GM21423 (cell line): ENCODE data around the gene GOLGA3.
A peak's percentile ranks its signal among the peaks of the same experiment; 100 is the strongest.
"Not testable (repeated sequence)": the region's sequence is repeated elsewhere in the genome, so short reads cannot be mapped to it uniquely, and the experiment has no call there.

ENCODE experiments used
- ATAC-seq: cut with Tn5 transposase; IDR thresholded peaks from one replicate; pipeline ENCODE4 v1.9.1; 2021; ENCODE audit warnings: mild to moderate bottlenecking, moderate library complexity; ENCODE audit not compliant: unreplicated experiment

GOLGA3 gene

DNA sequence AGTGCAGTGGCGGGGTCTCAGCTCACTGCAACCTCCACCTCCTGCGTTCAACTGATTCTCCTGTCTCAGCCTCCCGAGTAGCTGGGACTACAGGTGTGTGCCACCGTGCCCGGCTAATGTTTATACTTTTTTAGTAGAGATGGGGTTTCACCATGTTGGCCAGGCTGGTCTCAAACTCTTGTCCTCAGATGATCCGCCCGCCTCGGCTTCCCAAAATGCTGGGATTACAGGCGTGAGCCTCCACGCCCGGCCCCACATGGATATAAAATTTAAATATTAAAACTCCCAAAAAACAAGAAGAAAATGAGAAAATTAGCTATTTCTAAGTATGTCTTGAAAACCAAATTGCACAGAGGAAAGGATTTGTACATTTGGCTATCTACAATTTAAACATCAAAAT, 16.0 kb upstream of the GOLGA3 start:
- not testable (repeated sequence) for ATAC-seq

DNA sequence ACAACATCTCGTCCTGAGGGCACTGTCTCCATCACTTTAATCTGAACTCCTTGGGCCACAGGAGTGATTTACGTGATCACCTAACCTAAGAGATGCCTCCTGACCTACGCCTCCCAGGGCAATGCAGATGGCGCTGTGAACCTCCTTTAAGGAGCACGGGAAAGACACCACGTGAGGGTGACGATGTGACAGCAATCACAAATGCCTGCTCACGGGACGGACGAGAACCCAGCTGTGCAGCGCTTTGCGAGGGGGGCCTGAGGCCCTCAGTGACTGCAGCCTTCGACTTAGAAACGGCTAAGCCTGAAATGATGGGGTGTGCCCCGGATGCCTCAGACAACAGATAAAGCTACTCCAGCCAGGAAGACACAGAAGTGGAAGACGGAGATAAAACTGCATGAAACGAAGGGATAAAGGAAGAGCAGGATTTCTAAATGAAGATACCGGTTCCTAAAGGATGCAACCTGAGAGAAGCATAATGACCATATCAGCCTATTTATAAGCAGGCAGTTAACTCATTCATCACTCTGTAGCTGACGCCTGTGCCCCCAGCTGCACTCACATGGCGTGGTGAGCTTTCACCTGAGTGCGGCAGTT, 13.9 kb upstream of the GOLGA3 start:
- ATAC-seq = no peak

- ATAC-seq = no peak
Measured at GRCh38 chr12:132841151-132841550, 12.5 kb upstream of the GOLGA3 start.

- ATAC-seq = no peak
Measured at GRCh38 chr12:132840536-132840935, 11.9 kb upstream of the GOLGA3 start.

DNA sequence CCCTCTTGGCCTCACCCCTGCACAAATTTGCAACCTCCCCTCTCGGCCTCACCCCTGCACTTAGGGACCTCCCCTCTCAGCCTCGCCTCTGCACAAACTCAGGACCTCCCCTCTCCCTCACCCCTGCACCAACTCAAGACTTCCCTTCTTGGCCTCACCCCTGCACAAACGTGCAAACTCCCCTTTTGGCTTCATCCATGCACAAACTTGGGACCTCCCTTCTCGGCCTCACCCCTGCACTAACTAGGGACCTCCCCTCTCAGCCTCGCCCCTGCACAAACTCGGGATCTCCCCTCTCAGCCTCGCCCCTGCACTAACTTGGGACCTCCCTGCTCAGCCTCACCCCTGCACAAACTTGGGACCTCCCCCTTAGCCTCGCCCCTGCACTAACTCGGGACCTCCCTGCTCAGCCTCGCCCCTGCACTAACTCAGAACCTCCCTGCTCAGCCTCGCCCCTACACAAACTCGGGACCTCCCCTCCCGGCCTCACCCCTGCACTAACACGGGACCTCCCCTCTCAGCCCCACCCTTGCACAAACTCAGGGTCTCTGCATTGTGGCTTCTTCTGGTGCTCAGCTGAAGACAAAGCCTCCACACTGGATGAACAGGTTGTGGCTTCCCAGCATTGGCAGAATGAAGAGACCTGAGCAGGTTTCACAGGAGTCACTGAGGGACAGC, 11.0 kb upstream of the GOLGA3 start:
- ATAC-seq = no peak

GRCh38 chr12:132838410-132839080, 9.9 kb upstream of the GOLGA3 start:
- no peak for ATAC-seq

DNA sequence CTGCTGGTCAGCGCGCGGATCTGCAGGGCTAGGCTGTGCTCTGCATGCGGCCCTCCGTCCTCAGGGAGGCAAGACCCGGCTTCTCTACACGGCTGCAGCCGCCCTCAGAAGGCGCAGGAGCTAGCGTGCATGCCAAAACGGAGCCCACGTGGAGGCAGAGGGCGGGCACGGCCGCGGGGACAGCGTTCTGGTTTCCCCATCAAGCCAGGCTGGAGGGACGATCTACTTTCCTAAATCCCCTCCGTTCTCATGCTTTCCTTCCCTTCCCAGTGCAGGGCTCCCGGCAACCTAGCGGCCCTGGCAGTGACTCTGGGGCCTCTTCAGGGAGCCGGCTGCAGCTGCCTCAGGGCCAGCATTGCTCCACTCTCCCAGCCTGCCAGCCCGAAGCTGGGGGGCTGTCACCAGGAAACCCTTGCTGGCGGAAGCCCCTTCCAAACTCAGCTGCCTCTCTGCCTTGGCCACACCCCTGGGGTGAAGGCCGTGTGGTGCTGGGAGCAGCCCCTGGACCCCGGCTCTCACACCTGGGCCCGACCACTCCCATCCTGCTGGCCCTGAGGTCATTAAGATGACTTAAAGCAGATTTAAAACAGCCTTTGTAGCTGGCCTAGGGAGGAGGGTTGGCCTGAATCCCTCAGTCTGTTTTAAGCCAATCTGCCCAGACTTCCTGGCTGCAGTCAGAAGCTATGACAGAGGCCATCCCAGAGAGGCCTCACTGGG, 9.2 kb upstream of the GOLGA3 start:
- ATAC-seq = no peak

- ATAC-seq = no peak
Measured at GRCh38 chr12:132836795-132837331, 8.2 kb upstream of the GOLGA3 start.

- not testable (repeated sequence) for ATAC-seq
Measured at GRCh38 chr12:132836230-132836629, 7.6 kb upstream of the GOLGA3 start.

DNA sequence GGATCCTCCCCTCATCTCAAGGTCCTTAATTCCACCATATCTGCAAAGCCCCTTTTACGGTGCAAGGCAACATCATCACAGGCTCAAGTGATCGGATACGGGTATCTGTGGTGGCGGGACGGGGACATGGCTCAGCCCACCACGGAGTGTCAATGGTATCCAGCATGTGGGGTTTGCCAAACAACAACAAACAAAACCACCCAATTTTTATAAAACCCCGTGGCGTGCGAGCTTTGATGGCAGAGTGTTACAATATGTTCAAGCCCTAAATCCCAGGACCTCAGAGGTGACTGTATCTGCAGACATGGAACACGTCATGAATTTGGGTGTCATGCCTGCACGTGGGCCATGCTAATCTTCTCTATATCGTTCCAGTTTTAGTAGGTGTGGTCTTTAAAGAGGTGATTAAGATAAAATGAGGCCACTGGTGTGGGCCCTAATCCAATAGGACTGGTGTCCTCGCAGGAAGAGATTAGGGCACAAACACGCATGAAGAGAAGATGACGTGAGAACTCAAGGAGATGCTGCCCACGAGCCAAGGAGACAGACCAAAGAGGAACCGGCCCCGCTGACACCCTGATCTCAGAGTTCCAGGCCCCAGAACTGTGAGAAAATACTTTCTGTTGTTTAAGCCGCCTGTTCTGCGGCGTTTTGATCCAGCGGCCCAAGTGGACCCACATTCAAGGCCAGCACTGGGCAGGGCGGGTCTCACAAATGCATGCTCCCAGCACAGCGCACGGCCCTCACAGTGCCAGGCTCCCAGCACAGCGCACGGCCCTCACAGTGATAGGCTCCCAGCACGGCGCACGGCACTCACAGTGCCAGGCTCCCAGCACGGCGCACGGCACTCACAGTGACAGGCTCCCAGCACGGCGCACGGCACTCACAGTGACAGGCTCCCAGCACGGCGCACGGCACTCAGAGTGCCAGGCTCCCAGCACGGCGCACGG, 6.7 kb upstream of the GOLGA3 start:
- no peak for ATAC-seq

DNA sequence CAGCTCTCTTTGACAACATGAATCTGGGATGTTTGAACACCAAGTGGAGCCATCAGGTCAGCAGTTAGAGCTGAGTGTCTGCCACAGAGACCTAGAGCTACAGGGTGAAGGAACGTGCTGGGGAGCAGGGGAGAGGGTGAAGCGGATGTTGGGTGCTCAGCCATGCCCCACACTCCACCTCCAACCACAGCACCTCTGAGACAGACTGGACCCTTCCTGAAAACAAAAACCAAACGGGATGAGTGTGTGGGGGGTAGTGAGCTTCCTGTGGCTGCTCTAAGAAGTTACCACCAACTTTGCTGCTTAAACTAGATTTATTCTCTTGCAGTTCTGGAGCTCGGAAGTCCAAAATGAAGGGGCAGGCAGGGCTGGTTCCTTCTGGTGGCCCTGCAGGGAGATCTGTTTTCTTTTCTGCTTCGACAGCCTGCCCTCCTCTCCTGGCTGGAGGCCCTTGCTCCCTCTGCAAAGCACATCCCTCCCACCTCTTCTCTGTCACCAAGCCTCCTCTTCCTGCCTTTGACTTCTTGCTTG, 5.6 kb upstream of the GOLGA3 start:
- ATAC-seq = no peak

DNA sequence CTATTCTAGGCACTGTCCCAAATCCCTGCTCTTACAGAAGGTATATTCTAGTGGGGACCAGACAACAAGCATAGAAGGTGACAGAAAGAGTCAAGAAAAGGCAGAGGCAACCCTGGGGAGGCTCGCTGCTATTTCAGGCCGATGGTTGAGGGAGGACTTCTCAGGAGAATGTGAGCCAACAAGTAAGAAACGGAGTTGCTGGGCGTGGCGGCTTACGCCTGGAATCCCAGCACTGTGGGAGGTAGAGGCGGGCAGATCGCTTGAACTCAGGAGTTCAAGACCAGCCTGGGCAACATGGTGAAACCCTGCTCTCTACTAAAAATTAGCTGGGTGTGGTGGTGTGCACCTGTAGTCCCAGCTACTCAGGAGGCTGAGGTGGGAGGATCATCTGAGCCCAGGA, 4.7 kb upstream of the GOLGA3 start:
- ATAC-seq = no peak

- ATAC-seq = no peak
Measured at GRCh38 chr12:132831771-132832170, 3.1 kb upstream of the GOLGA3 start.

- ATAC-seq = peak; percentile 24
Measured at GRCh38 chr12:132827763-132828703, 636 bp downstream of the GOLGA3 start.

GRCh38 chr12:132825861-132826260, 2.8 kb downstream of the GOLGA3 start:
- ATAC-seq = no peak

DNA sequence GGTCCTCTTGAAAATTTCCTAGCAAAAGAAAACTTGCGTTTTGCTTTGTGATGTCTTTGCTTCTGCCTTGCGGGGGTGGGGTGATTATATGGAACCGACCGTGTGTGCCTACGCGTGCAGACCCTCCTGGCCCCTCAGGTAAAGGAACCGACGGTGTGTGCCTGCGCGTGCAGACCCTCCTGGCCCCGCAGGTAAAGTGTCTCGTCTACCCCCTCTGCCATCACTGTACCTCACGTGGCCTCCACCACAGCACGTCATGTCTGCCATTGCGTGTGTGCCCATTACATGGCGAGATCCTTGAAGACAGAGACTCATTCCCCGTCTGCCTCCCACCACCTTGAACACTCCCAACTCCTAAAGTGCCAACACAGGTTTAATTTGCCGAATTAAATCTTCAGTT, 3.6 kb downstream of the GOLGA3 start:
- no peak for ATAC-seq

DNA sequence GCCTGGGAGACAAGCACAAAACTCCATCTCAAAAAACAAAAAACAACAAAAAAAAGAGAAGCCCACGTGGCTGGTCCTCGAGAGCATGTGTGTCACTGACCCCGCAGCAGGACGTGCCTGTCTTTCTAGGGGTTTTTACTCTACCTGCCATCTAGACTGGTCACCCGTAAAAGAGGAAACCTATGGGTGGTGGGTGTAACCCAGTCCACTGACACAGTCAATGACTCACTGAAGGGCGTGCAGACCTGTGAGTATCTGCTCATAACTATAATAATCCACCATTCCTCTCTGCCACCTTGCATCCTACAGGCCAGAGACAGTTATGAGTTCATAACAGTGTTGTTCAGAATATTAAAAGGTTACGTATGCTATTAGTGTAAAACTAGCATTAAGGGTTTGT, 4.6 kb downstream of the GOLGA3 start:
- no peak for ATAC-seq

DNA sequence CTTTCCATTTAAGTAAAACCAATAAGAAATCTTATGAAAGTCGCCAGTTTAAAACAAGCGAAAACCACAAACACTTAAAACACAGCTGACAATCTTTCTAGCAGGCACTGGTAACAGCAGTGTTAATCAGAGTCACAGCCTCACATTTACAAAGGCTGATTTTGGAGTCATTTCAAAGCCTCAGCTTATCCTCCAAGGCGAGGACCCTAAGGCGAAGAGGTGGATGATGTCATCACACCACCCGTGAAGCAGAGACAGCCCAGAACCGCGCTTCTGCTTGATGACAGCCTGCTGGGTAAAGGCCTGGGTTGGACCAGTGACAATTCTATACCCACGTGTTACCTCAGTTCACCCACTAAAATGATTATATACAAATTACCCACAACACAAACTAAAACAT, 10.1 kb downstream of the GOLGA3 start:
- no peak for ATAC-seq

- ATAC-seq = no peak
Measured at GRCh38 chr12:132814232-132814631, 14.4 kb downstream of the GOLGA3 start.
